T-helper 1 cell treated with Interleukin-12 subunit alpha and Interleukin-12 subunit beta and Interleukin-4 antibody, amounts not matched to agents 30 μg/mL and 1 μg/mL, for 36 hours (primary cell): ENCODE measurements around the gene MZT2B.
"Not testable (repeated sequence)": the region's sequence is repeated elsewhere in the genome, so short reads cannot be mapped to it uniquely, and the experiment has no call there.

Experiments used
- H3K27ac Mint-ChIP-seq: one replicate; pipeline ENCODE4 v1.8.0; 2021; ENCODE audit warnings: mild to moderate bottlenecking, mixed read lengths
- H3K27me3 Mint-ChIP-seq: one replicate; pipeline ENCODE4 v1.8.0; 2021; ENCODE audit warnings: low read depth, mixed read lengths
- H3K36me3 Mint-ChIP-seq: one replicate; pipeline ENCODE4 v1.8.0; 2021; ENCODE audit warnings: low read depth, mixed read lengths
- H3K4me1 Mint-ChIP-seq: one replicate; pipeline ENCODE4 v1.8.0; 2021; ENCODE audit warnings: low read depth, mixed read lengths
- H3K4me3 Mint-ChIP-seq: one replicate; pipeline ENCODE4 v1.8.0; 2021; ENCODE audit warnings: mild to moderate bottlenecking, moderate library complexity, mixed read lengths
- H3K9me3 Mint-ChIP-seq: one replicate; pipeline ENCODE4 v1.8.0; 2021; ENCODE audit warnings: mixed read lengths

Gene MZT2B

GRCh38 chr2:130158631-130159030, 23.4 kb upstream of the MZT2B start:
- no peaks in the 10 kb centered on the region for H3K9me3 Mint-ChIP-seq
- peak overlapping the region; percentile 76 for H3K27ac Mint-ChIP-seq
- peaks cover 7% of the 10 kb centered on the region for H3K4me1 Mint-ChIP-seq
- H3K4me3 Mint-ChIP-seq = no peak overlapping the region
- H3K36me3 Mint-ChIP-seq = peaks cover 9% of the 10 kb centered on the region
- no peaks in the 10 kb centered on the region for H3K27me3 Mint-ChIP-seq

- H3K36me3 Mint-ChIP-seq = peaks cover 11% of the 10 kb centered on the region
- H3K27ac Mint-ChIP-seq, H3K9me3 Mint-ChIP-seq, H3K4me3 Mint-ChIP-seq, H3K27me3 Mint-ChIP-seq, H3K4me1 Mint-ChIP-seq: not testable (repeated sequence)
Measured at GRCh38 chr2:130159376-130159775, 22.7 kb upstream of the MZT2B start.

GRCh38 chr2:130160131-130160530, 21.9 kb upstream of the MZT2B start:
- Mint-ChIP-seq H3K4me3 (no peak overlapping the region), H3K27ac (peak overlapping the region; percentile 57), H3K36me3 (peaks cover 16% of the 10 kb centered on the region)

GRCh38 chr2:130160838-130161705, 21.0 kb upstream of the MZT2B start:
- not testable (repeated sequence) for H3K27me3 Mint-ChIP-seq, H3K27ac Mint-ChIP-seq, H3K4me3 Mint-ChIP-seq, H3K9me3 Mint-ChIP-seq, H3K4me1 Mint-ChIP-seq
- H3K36me3 Mint-ChIP-seq = peaks cover 16% of the 10 kb centered on the region

More at GRCh38 chr2:130160131-130160530, 21.9 kb upstream of the MZT2B start:
- H3K9me3 Mint-ChIP-seq = no peaks in the 10 kb centered on the region
- peaks cover 7% of the 10 kb centered on the region for H3K4me1 Mint-ChIP-seq
- no peaks in the 10 kb centered on the region for H3K27me3 Mint-ChIP-seq

GRCh38 chr2:130162486-130162885, 19.6 kb upstream of the MZT2B start:
- H3K4me3 Mint-ChIP-seq, H3K9me3 Mint-ChIP-seq, H3K27ac Mint-ChIP-seq, H3K27me3 Mint-ChIP-seq: not testable (repeated sequence)
- Mint-ChIP-seq H3K4me1 (peaks cover 10% of the 10 kb centered on the region), H3K36me3 (peaks cover 23% of the 10 kb centered on the region)

GRCh38 chr2:130162968-130163367, 19.1 kb upstream of the MZT2B start:
- peaks cover 28% of the 10 kb centered on the region for H3K36me3 Mint-ChIP-seq
- H3K27me3 Mint-ChIP-seq = no peaks in the 10 kb centered on the region
- H3K4me1 Mint-ChIP-seq = peaks cover 13% of the 10 kb centered on the region
- H3K9me3 Mint-ChIP-seq = no peaks in the 10 kb centered on the region
- no peak overlapping the region for H3K27ac Mint-ChIP-seq
- no peak overlapping the region for H3K4me3 Mint-ChIP-seq

GRCh38 chr2:130165293-130166016, 16.6 kb upstream of the MZT2B start:
- Mint-ChIP-seq H3K4me3 (no peak overlapping the region), H3K36me3 (peaks cover 28% of the 10 kb centered on the region), H3K27me3 (no peaks in the 10 kb centered on the region), H3K27ac (no peak overlapping the region), H3K4me1 (peaks cover 12% of the 10 kb centered on the region), H3K9me3 (no peaks in the 10 kb centered on the region)

GRCh38 chr2:130166611-130167010, 15.5 kb upstream of the MZT2B start:
- not testable (repeated sequence) for H3K27me3 Mint-ChIP-seq, H3K9me3 Mint-ChIP-seq, H3K27ac Mint-ChIP-seq, H3K4me3 Mint-ChIP-seq
- Mint-ChIP-seq H3K36me3 (peaks cover 26% of the 10 kb centered on the region), H3K4me1 (peaks cover 12% of the 10 kb centered on the region)

- H3K4me3 Mint-ChIP-seq = peak overlapping the region; percentile 35
- peaks cover 12% of the 10 kb centered on the region for H3K4me1 Mint-ChIP-seq
- peaks cover 29% of the 10 kb centered on the region for H3K36me3 Mint-ChIP-seq
- H3K27ac Mint-ChIP-seq = peak overlapping the region; percentile 73
- not testable (repeated sequence) for H3K9me3 Mint-ChIP-seq, H3K27me3 Mint-ChIP-seq
Measured at GRCh38 chr2:130169163-130169562, 12.9 kb upstream of the MZT2B start.

GRCh38 chr2:130169896-130170295, 12.2 kb upstream of the MZT2B start:
- peaks cover 12% of the 10 kb centered on the region for H3K4me1 Mint-ChIP-seq
- peaks cover 22% of the 10 kb centered on the region for H3K36me3 Mint-ChIP-seq
- no peak overlapping the region for H3K27ac Mint-ChIP-seq

GRCh38 chr2:130174866-130175265, 7.2 kb upstream of the MZT2B start:
- peaks cover 10% of the 10 kb centered on the region for H3K4me1 Mint-ChIP-seq
- H3K9me3 Mint-ChIP-seq, H3K27ac Mint-ChIP-seq, H3K4me3 Mint-ChIP-seq, H3K27me3 Mint-ChIP-seq: not testable (repeated sequence)
- H3K36me3 Mint-ChIP-seq = peaks cover 16% of the 10 kb centered on the region

More at GRCh38 chr2:130169896-130170295, 12.2 kb upstream of the MZT2B start:
- no peaks in the 10 kb centered on the region for H3K9me3 Mint-ChIP-seq
- H3K4me3 Mint-ChIP-seq = no peak overlapping the region
- no peaks in the 10 kb centered on the region for H3K27me3 Mint-ChIP-seq

GRCh38 chr2:130180404-130181324, 1.4 kb upstream of the MZT2B start:
- Mint-ChIP-seq H3K27ac (peak overlapping the region; percentile 95), H3K4me1 (peaks cover 14% of the 10 kb centered on the region), H3K4me3 (peak overlapping the region; percentile 90)
- not testable (repeated sequence) for H3K27me3 Mint-ChIP-seq, H3K9me3 Mint-ChIP-seq, H3K36me3 Mint-ChIP-seq

- Mint-ChIP-seq H3K36me3 (peaks cover 2% of the 10 kb centered on the region), H3K4me1 (peaks cover 14% of the 10 kb centered on the region), H3K27me3 (no peaks in the 10 kb centered on the region), H3K9me3 (no peaks in the 10 kb centered on the region), H3K4me3 (peak within 1 kb of the TSS; percentile 90), H3K27ac (peak within 1 kb of the TSS; percentile 95)
Measured at GRCh38 chr2:130181325-130181879, 660 bp upstream of the MZT2B start, which contains the start of gene SMPD4. SMPD4 (minus strand) TSS chr2:130181602; CDS start chr2:130176592, 5,010 bp downstream.
